ENCODE measurements around the gene ABCB6.
A peak's percentile ranks its signal among the peaks of the same experiment; 100 is the strongest.

Gene ABCB6

GRCh38 chr2:219165058-219165911 lies 53.5 kb downstream of the ABCB6 start:
- no peak for DNase-seq

- DNase-seq, result no peak
These were observed 55.6 kb downstream of the ABCB6 start for GRCh38 chr2:219163156-219163555.

- no peak for DNase-seq
These were observed 57.7 kb downstream of the ABCB6 start for GRCh38 chr2:219161097-219161496.

GRCh38 chr2:219160186-219161017 lies 58.4 kb downstream of the ABCB6 start, which contains the start of gene NHEJ1:
Gene NHEJ1 (minus strand): TSS chr2:219160815. CDS start chr2:219158362, 2,453 bp downstream.
- DNase-seq, result peak; percentile 86 to 87

Data from SHP77 (cell line).